GM06990 (cell line): ENCODE measurements around the gene ENOX1.

Experiments
- DNase-seq: peaks from one replicate; pipeline ENCODE4 v3.0.0-alpha.2; 2011; ENCODE audit not compliant: insufficient read length; ENCODE audit errors: extremely low read depth
- H3K27me3 ChIP-seq: replicated peaks from 2 replicates; pipeline ENCODE4 v1.6.0; 2011; ENCODE audit warnings: low read length; ENCODE audit not compliant: control insufficient read depth, insufficient read depth
- H3K36me3 ChIP-seq: 2 replicates; pipeline ENCODE4 v1.5.1; 2011; ENCODE audit warnings: low read length; ENCODE audit not compliant: control insufficient read depth, insufficient read depth
- H3K4me3 ChIP-seq: replicated peaks from 2 replicates; pipeline ENCODE4 v1.5.1; 2011; ENCODE audit warnings: low read depth, mild to moderate bottlenecking, control low read depth, low read length
- TF ChIP-seq, protein P1 (sequence below): IDR thresholded peaks from 2 replicates; pipeline ENCODE4 v1.5.1; 2011; ENCODE audit warnings: low read length, control low read depth, mild to moderate bottlenecking, inconsistent platforms; ENCODE audit not compliant: insufficient read depth, poor library complexity, severe bottlenecking

Gene ENOX1

GRCh38 chr13:43363156-43363953 is 423.4 kb downstream of the ENOX1 start:
- DNase-seq: no peak
- no peaks in the 10 kb centered on the region for H3K36me3 ChIP-seq
- no peaks in the 10 kb centered on the region for H3K27me3 ChIP-seq
- TF ChIP-seq, protein P1, sequence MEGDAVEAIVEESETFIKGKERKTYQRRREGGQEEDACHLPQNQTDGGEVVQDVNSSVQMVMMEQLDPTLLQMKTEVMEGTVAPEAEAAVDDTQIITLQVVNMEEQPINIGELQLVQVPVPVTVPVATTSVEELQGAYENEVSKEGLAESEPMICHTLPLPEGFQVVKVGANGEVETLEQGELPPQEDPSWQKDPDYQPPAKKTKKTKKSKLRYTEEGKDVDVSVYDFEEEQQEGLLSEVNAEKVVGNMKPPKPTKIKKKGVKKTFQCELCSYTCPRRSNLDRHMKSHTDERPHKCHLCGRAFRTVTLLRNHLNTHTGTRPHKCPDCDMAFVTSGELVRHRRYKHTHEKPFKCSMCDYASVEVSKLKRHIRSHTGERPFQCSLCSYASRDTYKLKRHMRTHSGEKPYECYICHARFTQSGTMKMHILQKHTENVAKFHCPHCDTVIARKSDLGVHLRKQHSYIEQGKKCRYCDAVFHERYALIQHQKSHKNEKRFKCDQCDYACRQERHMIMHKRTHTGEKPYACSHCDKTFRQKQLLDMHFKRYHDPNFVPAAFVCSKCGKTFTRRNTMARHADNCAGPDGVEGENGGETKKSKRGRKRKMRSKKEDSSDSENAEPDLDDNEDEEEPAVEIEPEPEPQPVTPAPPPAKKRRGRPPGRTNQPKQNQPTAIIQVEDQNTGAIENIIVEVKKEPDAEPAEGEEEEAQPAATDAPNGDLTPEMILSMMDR: no peak
- no peak overlapping the region for H3K4me3 ChIP-seq

GRCh38 chr13:43362556-43362955 is 424.2 kb downstream of the ENOX1 start:
- Histone ChIP-seq H3K4me3 (no peak overlapping the region), H3K27me3 (no peaks in the 10 kb centered on the region), H3K36me3 (no peaks in the 10 kb centered on the region)
- TF ChIP-seq, protein P1: no peak
- no peak for DNase-seq

- no peaks in the 10 kb centered on the region for H3K27me3 ChIP-seq
- H3K4me3 ChIP-seq: no peak overlapping the region
- TF ChIP-seq, protein P1: no peak
- H3K36me3 ChIP-seq: no peaks in the 10 kb centered on the region
- no peak for DNase-seq
Observed at GRCh38 chr13:43360892-43361610, 425.7 kb downstream of the ENOX1 start.

DNA sequence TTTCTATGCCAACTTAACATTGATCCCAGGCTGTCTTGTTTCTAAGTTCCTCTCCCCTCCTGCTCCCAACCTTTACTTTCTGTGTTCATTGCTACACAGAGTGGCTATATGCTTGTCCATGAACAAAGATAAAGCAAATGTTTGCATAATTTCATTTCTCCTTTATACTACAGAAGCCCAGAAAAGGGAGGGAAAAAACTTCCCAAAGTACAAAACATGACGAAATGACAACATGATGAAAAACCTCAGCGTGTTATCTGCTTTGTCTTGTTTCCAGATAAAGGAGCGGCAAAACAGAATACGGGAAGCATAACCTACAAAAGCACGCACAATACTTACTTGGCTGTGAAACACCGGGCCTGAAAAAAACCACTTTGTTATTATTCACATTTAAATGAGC is 426.6 kb downstream of the ENOX1 start:
- DNase-seq: no peak
- no peak overlapping the region for H3K4me3 ChIP-seq

DNA sequence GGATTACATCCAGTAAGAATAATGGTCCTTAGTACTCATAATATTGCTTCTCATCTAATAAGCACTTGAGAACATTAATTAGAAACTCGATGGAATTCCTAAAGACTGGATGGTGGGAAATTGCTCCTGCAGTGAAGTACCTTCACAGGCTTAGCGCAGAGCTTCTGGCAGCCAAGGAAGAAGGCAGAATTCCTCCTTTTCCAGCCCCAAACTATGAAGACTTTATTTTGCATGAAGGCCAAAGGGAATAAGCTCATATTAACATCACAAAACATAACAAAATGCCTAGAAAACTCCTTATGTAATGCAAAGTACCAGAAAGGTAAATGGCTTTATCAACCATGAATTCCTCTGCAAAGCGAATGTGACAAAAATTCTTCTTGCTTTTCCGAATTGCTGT is 427.2 kb downstream of the ENOX1 start:
- TF ChIP-seq, protein P1: no peak
- Histone ChIP-seq H3K27me3 (no peaks in the 10 kb centered on the region), H3K36me3 (no peaks in the 10 kb centered on the region), H3K4me3 (no peak overlapping the region)
- no peak for DNase-seq

More for the DNA sequence above, 426.6 kb downstream of the ENOX1 start:
- Histone ChIP-seq H3K36me3 (no peaks in the 10 kb centered on the region), H3K27me3 (no peaks in the 10 kb centered on the region)
- TF ChIP-seq, protein P1: no peak
